GM23338 (cell line): ENCODE data around the gene AFF2. TPM values are rescaled to one million over a fixed set of nuclear protein-coding genes. Genes with fewer than 3 reads are reported as not detected.

Experiments used
- ATAC-seq: fragments of 200-7000 bp; cut with Tn5 transposase; 3 replicates; pipeline ENCODE4 v1.9.1; 2020
- DNase-seq: peaks from one replicate; pipeline ENCODE4 v3.0.0-alpha.2; 2015; ENCODE audit warnings: low spot score
- H2AFZ ChIP-seq: fragments of 200-600 bp; sonication (generic); 2 replicates; pipeline ENCODE4 v1.8.0; 2016; ENCODE audit warnings: antibody characterized with exemption, mild to moderate bottlenecking, moderate library complexity
- H3F3A ChIP-seq: fragments of 200-600 bp; sonication (generic); replicated peaks from 2 replicates; pipeline ENCODE4 v1.8.0; 2017; ENCODE audit warnings: antibody characterized with exemption, mixed run types, low read depth
- H3K27ac ChIP-seq: fragments of 200-600 bp; sonication (generic); 2 replicates; pipeline ENCODE4 v1.6.1; 2016; ENCODE audit warnings: low read depth
- H3K27me3 ChIP-seq: fragments of 200-600 bp; sonication (generic); 2 replicates; pipeline ENCODE4 v1.8.0; 2016; ENCODE audit warnings: mild to moderate bottlenecking, mixed run types, moderate library complexity; ENCODE audit not compliant: insufficient read depth
- H3K36me3 ChIP-seq: fragments of 200-600 bp; sonication (generic); 2 replicates; pipeline ENCODE4 v1.8.0; 2016; ENCODE audit warnings: mild to moderate bottlenecking; ENCODE audit not compliant: insufficient read depth
- H3K4me1 ChIP-seq: fragments of 200-600 bp; sonication (generic); 2 replicates; pipeline ENCODE4 v1.8.0; 2016; ENCODE audit warnings: mild to moderate bottlenecking, moderate library complexity; ENCODE audit not compliant: insufficient read depth
- H3K4me2 ChIP-seq: fragments of 200-600 bp; sonication (generic); 2 replicates; pipeline ENCODE4 v1.7.1; 2017; ENCODE audit warnings: mixed run types
- H3K4me3 ChIP-seq: fragments of 200-600 bp; sonication (generic); 2 replicates; pipeline ENCODE4 v1.6.1; 2016; ENCODE audit warnings: mixed run types
- H3K79me2 ChIP-seq: fragments of 200-600 bp; sonication (generic); replicated peaks from 2 replicates; pipeline ENCODE4 v1.8.0; 2017; ENCODE audit warnings: mild to moderate bottlenecking; ENCODE audit not compliant: insufficient read depth
- H3K9me2 ChIP-seq: fragments of 200-600 bp; sonication (generic); 2 replicates; pipeline ENCODE4 v1.8.0; 2017; ENCODE audit not compliant: insufficient read depth
- H4K20me1 ChIP-seq: fragments of 200-600 bp; sonication (generic); replicated peaks from 2 replicates; pipeline ENCODE4 v1.8.0; 2017; ENCODE audit warnings: mild to moderate bottlenecking; ENCODE audit not compliant: insufficient read depth
- H3K27ac Mint-ChIP-seq: 2 replicates; pipeline ENCODE4 v1.8.0; 2020; ENCODE audit warnings: inconsistent platforms, mild to moderate bottlenecking, moderate library complexity, mixed read lengths
- H3K27me3 Mint-ChIP-seq: 3 replicates; pipeline ENCODE4 v1.8.0; 2022; ENCODE audit warnings: low read depth, mild to moderate bottlenecking, moderate library complexity, mixed read lengths, inconsistent platforms; ENCODE audit not compliant: insufficient read depth, poor library complexity
- H3K36me3 Mint-ChIP-seq: 3 replicates; pipeline ENCODE4 v1.8.0; 2021; ENCODE audit warnings: low read depth, mild to moderate bottlenecking, inconsistent platforms, moderate library complexity, mixed read lengths
- H3K4me1 Mint-ChIP-seq: 3 replicates; pipeline ENCODE4 v1.8.0; 2020; ENCODE audit warnings: mild to moderate bottlenecking, inconsistent platforms, mixed read lengths
- H3K4me3 Mint-ChIP-seq: 3 replicates; pipeline ENCODE4 v1.8.0; 2021; ENCODE audit warnings: moderate library complexity, mild to moderate bottlenecking, inconsistent platforms, mixed read lengths
- H3K9me3 Mint-ChIP-seq: 3 replicates; pipeline ENCODE4 v1.8.0; 2020; ENCODE audit warnings: moderate library complexity, mild to moderate bottlenecking, inconsistent platforms, mixed read lengths
- EZH2 ChIP-seq: fragments of 200-600 bp; sonication (generic); IDR thresholded peaks from one replicate; pipeline ENCODE4 v1.8.0; 2017; ENCODE audit warnings: antibody characterized with exemption, mild to moderate bottlenecking, low read depth; ENCODE audit not compliant: unreplicated experiment
- EZH2phosphoT487 ChIP-seq: fragments of 200-600 bp; sonication (generic); IDR thresholded peaks from one replicate; pipeline ENCODE4 v1.8.1; 2018; ENCODE audit warnings: antibody characterized with exemption; ENCODE audit not compliant: unreplicated experiment
- NANOG ChIP-seq: IDR thresholded peaks from 2 replicates; pipeline ENCODE4 v1.6.1; 2016; ENCODE audit warnings: antibody characterized with exemption, borderline replicate concordance
- POLR2AphosphoS5 ChIP-seq: IDR thresholded peaks from 2 replicates; pipeline ENCODE4 v1.6.1; 2016; ENCODE audit warnings: antibody characterized with exemption, low read depth
- ZNF114 ChIP-seq: fragments of 250-450 bp; sonication (Bioruptor Pico); IDR thresholded peaks from 2 replicates; pipeline ENCODE4 v1.5.0; 2020; ENCODE audit warnings: mild to moderate bottlenecking, moderate library complexity
- polyA plus RNA-seq: library from polyadenylated mRNA; unstranded; fragments of >200 nt; fragmentation: Nextera tagmentation; extraction: Ambion mirVana; gene quantifications from 2 replicates; pipeline ENCODE4 v1.2.1, GENCODE V29; 2016
- total RNA-seq: library from RNA; depleted of rRNA; stranded (reverse); fragments of >200 nt; shearing (Covaris generic); gene quantifications from 2 replicates; pipeline ENCODE4 v1.2.3, GENCODE V29; 2014
- TF ChIP-seq, protein P1 (sequence below): IDR thresholded peaks from 2 replicates; pipeline ENCODE4 v1.6.1; 2016; ENCODE audit warnings: antibody characterized with exemption
- TF ChIP-seq, protein P2 (sequence below): IDR thresholded peaks from one replicate; pipeline ENCODE4 v1.6.1; 2018; ENCODE audit warnings: antibody characterized with exemption; ENCODE audit not compliant: unreplicated experiment
- TF ChIP-seq, protein P3 (sequence below): fragments of 250-450 bp; sonication (Bioruptor Pico); IDR thresholded peaks from 2 replicates; pipeline ENCODE4 v1.5.0; 2020; ENCODE audit warnings: mild to moderate bottlenecking, moderate library complexity

The AFF2 gene
- total and polyA plus RNA-seq, 2 experiments from 2014 or later: 1.6 to 5.8 TPM

DNA sequence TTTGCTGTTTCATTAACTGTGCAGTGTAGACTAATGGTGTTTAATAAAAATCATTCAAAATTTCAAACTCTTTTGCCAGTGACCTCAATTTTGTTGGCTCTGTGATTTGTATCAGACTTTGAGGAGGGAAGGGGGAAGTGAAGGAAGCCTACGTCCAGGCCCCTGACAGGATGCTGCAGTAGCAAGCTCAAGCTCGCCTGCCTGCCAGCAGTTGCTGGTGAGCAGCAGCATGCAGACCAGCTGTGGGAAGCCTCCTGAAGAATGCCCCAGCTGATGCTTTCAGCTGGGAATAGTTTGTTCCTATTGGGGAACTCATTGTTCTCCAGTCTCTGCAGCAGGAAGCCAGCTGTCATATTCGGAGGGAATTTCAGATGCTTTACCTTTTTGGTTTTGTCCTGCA lies 495.2 kb downstream of the AFF2 start:
- no peak overlapping the region for H3K27ac ChIP-seq
- no peaks in the 10 kb centered on the region for H3K9me2 ChIP-seq
- no peak overlapping the region for H3K4me3 ChIP-seq
- H3K79me2 ChIP-seq: no peaks in the 10 kb centered on the region
- TF ChIP-seq EZH2: no peak
- TF ChIP-seq, protein P1, sequence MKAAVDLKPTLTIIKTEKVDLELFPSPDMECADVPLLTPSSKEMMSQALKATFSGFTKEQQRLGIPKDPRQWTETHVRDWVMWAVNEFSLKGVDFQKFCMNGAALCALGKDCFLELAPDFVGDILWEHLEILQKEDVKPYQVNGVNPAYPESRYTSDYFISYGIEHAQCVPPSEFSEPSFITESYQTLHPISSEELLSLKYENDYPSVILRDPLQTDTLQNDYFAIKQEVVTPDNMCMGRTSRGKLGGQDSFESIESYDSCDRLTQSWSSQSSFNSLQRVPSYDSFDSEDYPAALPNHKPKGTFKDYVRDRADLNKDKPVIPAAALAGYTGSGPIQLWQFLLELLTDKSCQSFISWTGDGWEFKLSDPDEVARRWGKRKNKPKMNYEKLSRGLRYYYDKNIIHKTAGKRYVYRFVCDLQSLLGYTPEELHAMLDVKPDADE: no peak
- H3K4me2 ChIP-seq: no peak overlapping the region
- H3K27me3 ChIP-seq: no peaks in the 10 kb centered on the region
- no peaks in the 10 kb centered on the region for H4K20me1 ChIP-seq
- DNase-seq (peak; percentile 2), ATAC-seq (no peak)
- Mint-ChIP-seq H3K27me3 (no peaks in the 10 kb centered on the region), H3K4me3 (no peak overlapping the region), H3K9me3 (no peaks in the 10 kb centered on the region), H3K4me1 (peaks cover 3% of the 10 kb centered on the region), H3K27ac (no peak overlapping the region), H3K36me3 (no peaks in the 10 kb centered on the region)
- H3K4me1 ChIP-seq: no peaks in the 10 kb centered on the region
- H3F3A ChIP-seq: no peaks in the 10 kb centered on the region
- no peak overlapping the region for H2AFZ ChIP-seq
- no peaks in the 10 kb centered on the region for H3K36me3 ChIP-seq

GRCh38 chrX:149002320-149002719 lies 501.9 kb downstream of the AFF2 start:
- Mint-ChIP-seq H3K4me1 (peaks cover 2% of the 10 kb centered on the region; the same call in 1 of the 3 replicates), H3K36me3 (no peaks in the 10 kb centered on the region), H3K27me3 (no peaks in the 10 kb centered on the region), H3K4me3 (no peak overlapping the region), H3K27ac (no peak overlapping the region), H3K9me3 (no peaks in the 10 kb centered on the region)
- Histone ChIP-seq H3K27ac (no peak overlapping the region), H4K20me1 (no peaks in the 10 kb centered on the region), H3F3A (no peaks in the 10 kb centered on the region), H3K79me2 (no peaks in the 10 kb centered on the region), H3K4me3 (no peak overlapping the region), H3K4me2 (no peak overlapping the region), H3K27me3 (no peaks in the 10 kb centered on the region), H3K36me3 (no peaks in the 10 kb centered on the region), H2AFZ (no peak overlapping the region), H3K4me1 (no peaks in the 10 kb centered on the region), H3K9me2 (no peaks in the 10 kb centered on the region)
- TF ChIP-seq, protein P2, sequence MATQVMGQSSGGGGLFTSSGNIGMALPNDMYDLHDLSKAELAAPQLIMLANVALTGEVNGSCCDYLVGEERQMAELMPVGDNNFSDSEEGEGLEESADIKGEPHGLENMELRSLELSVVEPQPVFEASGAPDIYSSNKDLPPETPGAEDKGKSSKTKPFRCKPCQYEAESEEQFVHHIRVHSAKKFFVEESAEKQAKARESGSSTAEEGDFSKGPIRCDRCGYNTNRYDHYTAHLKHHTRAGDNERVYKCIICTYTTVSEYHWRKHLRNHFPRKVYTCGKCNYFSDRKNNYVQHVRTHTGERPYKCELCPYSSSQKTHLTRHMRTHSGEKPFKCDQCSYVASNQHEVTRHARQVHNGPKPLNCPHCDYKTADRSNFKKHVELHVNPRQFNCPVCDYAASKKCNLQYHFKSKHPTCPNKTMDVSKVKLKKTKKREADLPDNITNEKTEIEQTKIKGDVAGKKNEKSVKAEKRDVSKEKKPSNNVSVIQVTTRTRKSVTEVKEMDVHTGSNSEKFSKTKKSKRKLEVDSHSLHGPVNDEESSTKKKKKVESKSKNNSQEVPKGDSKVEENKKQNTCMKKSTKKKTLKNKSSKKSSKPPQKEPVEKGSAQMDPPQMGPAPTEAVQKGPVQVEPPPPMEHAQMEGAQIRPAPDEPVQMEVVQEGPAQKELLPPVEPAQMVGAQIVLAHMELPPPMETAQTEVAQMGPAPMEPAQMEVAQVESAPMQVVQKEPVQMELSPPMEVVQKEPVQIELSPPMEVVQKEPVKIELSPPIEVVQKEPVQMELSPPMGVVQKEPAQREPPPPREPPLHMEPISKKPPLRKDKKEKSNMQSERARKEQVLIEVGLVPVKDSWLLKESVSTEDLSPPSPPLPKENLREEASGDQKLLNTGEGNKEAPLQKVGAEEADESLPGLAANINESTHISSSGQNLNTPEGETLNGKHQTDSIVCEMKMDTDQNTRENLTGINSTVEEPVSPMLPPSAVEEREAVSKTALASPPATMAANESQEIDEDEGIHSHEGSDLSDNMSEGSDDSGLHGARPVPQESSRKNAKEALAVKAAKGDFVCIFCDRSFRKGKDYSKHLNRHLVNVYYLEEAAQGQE: no peak
- TF ChIP-seq EZH2phosphoT487 (no peak), ZNF114 (CRISPR knock-in tag) (no peak), POLR2AphosphoS5 (no peak), EZH2 (no peak), NANOG (no peak)
- TF ChIP-seq, protein P3, sequence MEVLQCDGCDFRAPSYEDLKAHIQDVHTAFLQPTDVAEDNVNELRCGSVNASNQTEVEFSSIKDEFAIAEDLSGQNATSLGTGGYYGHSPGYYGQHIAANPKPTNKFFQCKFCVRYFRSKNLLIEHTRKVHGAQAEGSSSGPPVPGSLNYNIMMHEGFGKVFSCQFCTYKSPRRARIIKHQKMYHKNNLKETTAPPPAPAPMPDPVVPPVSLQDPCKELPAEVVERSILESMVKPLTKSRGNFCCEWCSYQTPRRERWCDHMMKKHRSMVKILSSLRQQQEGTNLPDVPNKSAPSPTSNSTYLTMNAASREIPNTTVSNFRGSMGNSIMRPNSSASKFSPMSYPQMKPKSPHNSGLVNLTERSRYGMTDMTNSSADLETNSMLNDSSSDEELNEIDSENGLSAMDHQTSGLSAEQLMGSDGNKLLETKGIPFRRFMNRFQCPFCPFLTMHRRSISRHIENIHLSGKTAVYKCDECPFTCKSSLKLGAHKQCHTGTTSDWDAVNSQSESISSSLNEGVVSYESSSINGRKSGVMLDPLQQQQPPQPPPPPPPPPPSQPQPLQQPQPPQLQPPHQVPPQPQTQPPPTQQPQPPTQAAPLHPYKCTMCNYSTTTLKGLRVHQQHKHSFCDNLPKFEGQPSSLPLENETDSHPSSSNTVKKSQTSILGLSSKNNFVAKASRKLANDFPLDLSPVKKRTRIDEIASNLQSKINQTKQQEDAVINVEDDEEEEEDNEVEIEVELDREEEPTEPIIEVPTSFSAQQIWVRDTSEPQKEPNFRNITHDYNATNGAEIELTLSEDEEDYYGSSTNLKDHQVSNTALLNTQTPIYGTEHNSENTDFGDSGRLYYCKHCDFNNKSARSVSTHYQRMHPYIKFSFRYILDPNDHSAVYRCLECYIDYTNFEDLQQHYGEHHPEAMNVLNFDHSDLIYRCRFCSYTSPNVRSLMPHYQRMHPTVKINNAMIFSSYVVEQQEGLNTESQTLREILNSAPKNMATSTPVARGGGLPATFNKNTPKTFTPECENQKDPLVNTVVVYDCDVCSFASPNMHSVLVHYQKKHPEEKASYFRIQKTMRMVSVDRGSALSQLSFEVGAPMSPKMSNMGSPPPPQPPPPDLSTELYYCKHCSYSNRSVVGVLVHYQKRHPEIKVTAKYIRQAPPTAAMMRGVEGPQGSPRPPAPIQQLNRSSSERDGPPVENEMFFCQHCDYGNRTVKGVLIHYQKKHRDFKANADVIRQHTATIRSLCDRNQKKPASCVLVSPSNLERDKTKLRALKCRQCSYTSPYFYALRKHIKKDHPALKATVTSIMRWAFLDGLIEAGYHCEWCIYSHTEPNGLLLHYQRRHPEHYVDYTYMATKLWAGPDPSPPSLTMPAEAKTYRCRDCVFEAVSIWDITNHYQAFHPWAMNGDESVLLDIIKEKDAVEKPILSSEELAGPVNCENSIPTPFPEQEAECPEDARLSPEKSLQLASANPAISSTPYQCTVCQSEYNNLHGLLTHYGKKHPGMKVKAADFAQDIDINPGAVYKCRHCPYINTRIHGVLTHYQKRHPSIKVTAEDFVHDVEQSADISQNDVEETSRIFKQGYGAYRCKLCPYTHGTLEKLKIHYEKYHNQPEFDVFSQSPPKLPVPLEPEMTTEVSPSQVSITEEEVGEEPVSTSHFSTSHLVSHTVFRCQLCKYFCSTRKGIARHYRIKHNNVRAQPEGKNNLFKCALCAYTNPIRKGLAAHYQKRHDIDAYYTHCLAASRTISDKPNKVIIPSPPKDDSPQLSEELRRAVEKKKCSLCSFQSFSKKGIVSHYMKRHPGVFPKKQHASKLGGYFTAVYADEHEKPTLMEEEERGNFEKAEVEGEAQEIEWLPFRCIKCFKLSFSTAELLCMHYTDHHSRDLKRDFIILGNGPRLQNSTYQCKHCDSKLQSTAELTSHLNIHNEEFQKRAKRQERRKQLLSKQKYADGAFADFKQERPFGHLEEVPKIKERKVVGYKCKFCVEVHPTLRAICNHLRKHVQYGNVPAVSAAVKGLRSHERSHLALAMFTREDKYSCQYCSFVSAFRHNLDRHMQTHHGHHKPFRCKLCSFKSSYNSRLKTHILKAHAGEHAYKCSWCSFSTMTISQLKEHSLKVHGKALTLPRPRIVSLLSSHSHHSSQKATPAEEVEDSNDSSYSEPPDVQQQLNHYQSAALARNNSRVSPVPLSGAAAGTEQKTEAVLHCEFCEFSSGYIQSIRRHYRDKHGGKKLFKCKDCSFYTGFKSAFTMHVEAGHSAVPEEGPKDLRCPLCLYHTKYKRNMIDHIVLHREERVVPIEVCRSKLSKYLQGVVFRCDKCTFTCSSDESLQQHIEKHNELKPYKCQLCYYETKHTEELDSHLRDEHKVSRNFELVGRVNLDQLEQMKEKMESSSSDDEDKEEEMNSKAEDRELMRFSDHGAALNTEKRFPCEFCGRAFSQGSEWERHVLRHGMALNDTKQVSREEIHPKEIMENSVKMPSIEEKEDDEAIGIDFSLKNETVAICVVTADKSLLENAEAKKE: no peak
- TF ChIP-seq, protein P1: no peak
- ATAC-seq (no peak), DNase-seq (no peak)
